OCI-LY7 (cell line): ENCODE results near the gene ZHX3. TPM values are rescaled to one million over a fixed set of nuclear protein-coding genes. Genes with fewer than 3 reads are reported as not detected.

Experiments used
- BruUV-seq: library from RNA; stranded (reverse); fragments of 400-500 nt; replicated peaks from 2 replicates; lab custom pipeline; 2021; lab: Mats Ljungman, UMichigan
- CTCF ChIA-PET: fragments of 300-600 bp; sonication (Branson Sonifier 250); formaldehyde crosslinking; loops from one replicate; lab custom pipeline; 2022; ENCODE audit warnings: antibody characterized with exemption; ENCODE audit not compliant: unreplicated experiment; lab: Charles Lee
- POLR2A ChIA-PET: fragments of 300-600 bp; sonication (Branson Sonifier 250); formaldehyde crosslinking; loops from one replicate; lab custom pipeline; 2022; ENCODE audit warnings: antibody characterized with exemption; lab: Charles Lee
- DNase-seq: peaks from one replicate; pipeline ENCODE4 v3.0.0-alpha.2; 2015; ENCODE audit warnings: low spot score
- H2AFZ ChIP-seq: fragments of 200-600 bp; sonication (generic), shearing (Covaris generic); 2 replicates; pipeline ENCODE4 v1.6.1; 2014; ENCODE audit warnings: mild to moderate bottlenecking, antibody characterized with exemption, low read length, moderate library complexity
- H3K27ac ChIP-seq: fragments of 200-600 bp; sonication (generic); 2 replicates; pipeline ENCODE4 v1.5.1; 2014; ENCODE audit warnings: mixed run types, low read depth, mild to moderate bottlenecking, moderate library complexity, low read length, inconsistent platforms; ENCODE audit not compliant: poor library complexity, severe bottlenecking
- H3K36me3 ChIP-seq: fragments of 200-600 bp; sonication (generic); 2 replicates; pipeline ENCODE4 v1.6.1; 2014; ENCODE audit warnings: mild to moderate bottlenecking, antibody characterized with exemption, low read length, moderate library complexity, mixed read lengths; ENCODE audit not compliant: insufficient read depth
- H3K4me1 ChIP-seq: fragments of 200-600 bp; sonication (generic); 2 replicates; pipeline ENCODE4 v1.5.1; 2014; ENCODE audit warnings: mild to moderate bottlenecking, low read length; ENCODE audit not compliant: insufficient read depth, poor library complexity, severe bottlenecking
- H3K4me2 ChIP-seq: fragments of 200-600 bp; sonication (generic); 2 replicates; pipeline ENCODE4 v1.6.1; 2014; ENCODE audit warnings: mild to moderate bottlenecking, low read length
- H3K4me3 ChIP-seq: fragments of 200-600 bp; sonication (generic); 2 replicates; pipeline ENCODE4 v1.5.1; 2014; ENCODE audit warnings: mild to moderate bottlenecking, low read depth, low read length; ENCODE audit not compliant: poor library complexity, severe bottlenecking
- H3K79me2 ChIP-seq: fragments of 200-600 bp; sonication (generic); 2 replicates; pipeline ENCODE4 v1.6.1; 2016; ENCODE audit warnings: low read depth, mild to moderate bottlenecking, low read length, moderate library complexity, mixed read lengths; ENCODE audit not compliant: insufficient read depth
- H3K9me2 ChIP-seq: fragments of 200-600 bp; sonication (generic); 2 replicates; pipeline ENCODE4 v1.6.1; 2016; ENCODE audit warnings: mild to moderate bottlenecking, low read length, mixed read lengths; ENCODE audit not compliant: insufficient read depth
- H3K9me3 ChIP-seq: fragments of 200-600 bp; sonication (generic); 2 replicates; pipeline ENCODE4 v1.6.1; 2014; ENCODE audit warnings: mild to moderate bottlenecking, mixed run types, low read length, mixed read lengths
- H4K20me1 ChIP-seq: fragments of 200-600 bp; sonication (generic); 2 replicates; pipeline ENCODE4 v1.6.1; 2014; ENCODE audit warnings: mild to moderate bottlenecking, antibody characterized with exemption, low read length, moderate library complexity, mixed read lengths; ENCODE audit not compliant: insufficient read depth
- EZH2phosphoT487 ChIP-seq: fragments of 200-600 bp; sonication (generic); IDR thresholded peaks from 2 replicates; pipeline ENCODE4 v1.6.1; 2018; ENCODE audit warnings: low read depth, borderline replicate concordance, mild to moderate bottlenecking, mixed run types, antibody characterized with exemption, low read length, moderate library complexity, mixed read lengths
- intact Hi-C: fragments of 100-400 bp; cut with micrococcal nuclease; formaldehyde crosslinking; loops from one replicate; pipeline ENCODE4 v1.10.0; 2022; ENCODE audit not compliant: unreplicated experiment
- total RNA-seq, 2 experiments: library from RNA; depleted of rRNA in 1 of 2; stranded (reverse); fragments of >200 nt in 1 of 2; shearing (Covaris generic) in 1 of 2; gene quantifications; 2 replicates each; pipeline ENCODE4 v1.2.3, GENCODE V29; 2014 to 2022
- TF ChIP-seq, protein P1 (sequence below): fragments of 200-600 bp; sonication (generic); conservative IDR thresholded peaks from 2 replicates; pipeline ENCODE4 v1.5.1; 2014; ENCODE audit warnings: mild to moderate bottlenecking, antibody characterized with exemption, low read length, moderate library complexity, mixed read lengths

ZHX3 gene
- total RNA-seq, 2 experiments from 2014 or later: 5.8 to 16.9 TPM

DNA sequence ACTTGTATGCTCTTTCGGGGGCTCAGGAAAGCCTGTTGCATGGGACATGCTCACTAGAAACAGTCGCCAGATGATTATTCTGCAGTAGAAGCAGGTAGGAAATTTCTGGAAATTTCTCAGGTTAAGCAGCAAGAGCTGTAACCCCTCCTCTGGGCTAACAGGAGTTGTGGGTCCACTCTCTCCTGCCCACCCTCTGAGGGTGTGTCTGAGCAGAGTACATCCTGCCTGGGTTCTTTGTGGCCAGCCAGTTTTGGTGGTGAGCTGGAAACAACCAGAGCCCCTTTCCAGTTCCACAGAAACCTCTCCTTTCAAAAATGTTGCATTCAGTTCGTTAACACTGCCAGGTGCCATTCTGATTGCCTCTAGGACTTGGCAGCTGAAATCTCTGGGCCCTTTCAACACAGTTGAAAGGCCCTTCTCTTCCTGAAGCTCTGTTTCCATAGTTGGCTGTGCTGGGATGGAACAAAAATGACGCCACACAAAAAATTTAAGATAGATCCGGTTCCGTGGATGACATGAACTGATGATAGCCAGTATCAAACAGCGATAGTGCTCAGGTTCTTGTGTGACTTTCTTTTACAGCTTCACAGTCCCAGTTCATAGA is 141.7 kb downstream of the ZHX3 start:
- Histone ChIP-seq H4K20me1 (no peaks in the 10 kb centered on the region), H3K4me1 (no peaks in the 10 kb centered on the region), H3K9me2 (no peaks in the 10 kb centered on the region), H3K27ac (no peak overlapping the region), H3K9me3 (no peaks in the 10 kb centered on the region), H3K4me2 (no peak overlapping the region), H3K36me3 (peaks cover 67% of the 10 kb centered on the region), H3K79me2 (no peaks in the 10 kb centered on the region), H2AFZ (no peak overlapping the region), H3K4me3 (no peak overlapping the region)
- intact Hi-C loops: no loop called here
- no TSS peak for BruUV-seq
- no peak for TF ChIP-seq EZH2phosphoT487
- TF ChIP-seq, protein P1, sequence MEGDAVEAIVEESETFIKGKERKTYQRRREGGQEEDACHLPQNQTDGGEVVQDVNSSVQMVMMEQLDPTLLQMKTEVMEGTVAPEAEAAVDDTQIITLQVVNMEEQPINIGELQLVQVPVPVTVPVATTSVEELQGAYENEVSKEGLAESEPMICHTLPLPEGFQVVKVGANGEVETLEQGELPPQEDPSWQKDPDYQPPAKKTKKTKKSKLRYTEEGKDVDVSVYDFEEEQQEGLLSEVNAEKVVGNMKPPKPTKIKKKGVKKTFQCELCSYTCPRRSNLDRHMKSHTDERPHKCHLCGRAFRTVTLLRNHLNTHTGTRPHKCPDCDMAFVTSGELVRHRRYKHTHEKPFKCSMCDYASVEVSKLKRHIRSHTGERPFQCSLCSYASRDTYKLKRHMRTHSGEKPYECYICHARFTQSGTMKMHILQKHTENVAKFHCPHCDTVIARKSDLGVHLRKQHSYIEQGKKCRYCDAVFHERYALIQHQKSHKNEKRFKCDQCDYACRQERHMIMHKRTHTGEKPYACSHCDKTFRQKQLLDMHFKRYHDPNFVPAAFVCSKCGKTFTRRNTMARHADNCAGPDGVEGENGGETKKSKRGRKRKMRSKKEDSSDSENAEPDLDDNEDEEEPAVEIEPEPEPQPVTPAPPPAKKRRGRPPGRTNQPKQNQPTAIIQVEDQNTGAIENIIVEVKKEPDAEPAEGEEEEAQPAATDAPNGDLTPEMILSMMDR: no peak
- ChIA-PET CTCF (interaction anchor here (0.6 kb wide), 1 partner anchor 177 kb away, joined by 3 read pairs; no protein-coding TSS in a partner anchor), POLR2A (interaction anchor here (0.7 kb wide), 1 partner anchor 146 kb away, joined by 3 read pairs; no protein-coding TSS in a partner anchor)
- DNase-seq: no peak

DNA sequence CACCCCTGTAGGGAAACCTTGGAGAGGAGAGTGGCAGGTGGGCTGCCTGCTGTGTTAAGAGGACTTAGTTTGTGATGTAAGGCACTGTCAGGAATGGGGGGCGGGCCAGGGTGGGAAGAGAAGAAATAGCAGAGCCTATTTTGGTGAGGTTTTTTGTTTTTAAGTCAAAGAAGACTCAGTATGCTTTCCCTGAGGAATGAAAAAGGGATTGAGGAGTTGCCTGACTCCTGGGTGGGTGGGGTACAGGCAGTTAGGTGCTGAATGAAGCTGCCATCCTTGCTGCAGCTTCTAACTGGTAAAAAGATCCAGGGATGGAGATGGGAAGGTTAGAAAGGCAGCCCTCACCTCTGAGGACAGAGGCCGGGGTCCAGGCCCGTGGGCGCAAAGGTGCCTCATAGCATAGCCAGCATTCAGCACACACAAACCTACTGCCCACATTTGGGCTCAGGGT is 142.3 kb downstream of the ZHX3 start:
- ChIA-PET CTCF (interaction anchor here (0.6 kb wide), 1 partner anchor 67 kb away, joined by 3 read pairs; no protein-coding TSS in a partner anchor), POLR2A (no interaction called here)
- H4K20me1 ChIP-seq: no peaks in the 10 kb centered on the region
- TF ChIP-seq, protein P1: no peak
- no peak for TF ChIP-seq EZH2phosphoT487
- no peak for DNase-seq
- H3K9me2 ChIP-seq: no peaks in the 10 kb centered on the region
- peaks cover 73% of the 10 kb centered on the region for H3K36me3 ChIP-seq
- H3K27ac ChIP-seq: no peak overlapping the region
- H2AFZ ChIP-seq: no peak overlapping the region
- no TSS peak for BruUV-seq
- H3K4me2 ChIP-seq: no peak overlapping the region
- intact Hi-C loops: no loop called here
- H3K9me3 ChIP-seq: no peaks in the 10 kb centered on the region
- H3K79me2 ChIP-seq: no peaks in the 10 kb centered on the region
- no peak overlapping the region for H3K4me3 ChIP-seq
- no peaks in the 10 kb centered on the region for H3K4me1 ChIP-seq

DNA sequence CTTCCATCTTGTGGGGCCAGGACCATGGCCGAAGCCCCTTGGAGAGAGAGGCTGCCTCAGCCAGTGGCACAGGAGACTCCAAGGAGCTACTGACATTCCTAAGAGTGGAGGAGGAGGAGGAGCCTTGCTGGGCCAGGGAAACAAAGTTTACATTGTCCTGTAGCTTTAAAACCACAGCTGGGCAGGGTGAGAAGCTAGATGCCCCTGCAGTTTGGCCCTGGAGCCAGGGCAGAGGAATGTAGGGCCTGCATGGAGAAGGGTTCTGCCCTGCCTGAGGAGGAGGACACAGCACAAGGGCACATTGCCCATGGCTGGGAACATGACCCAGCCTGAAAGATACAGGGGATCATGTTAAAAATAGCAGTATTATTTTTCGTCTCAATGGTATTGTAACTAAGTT is 142.7 kb downstream of the ZHX3 start:
- no peak for DNase-seq
- no peaks in the 10 kb centered on the region for H3K4me1 ChIP-seq
- peaks cover 77% of the 10 kb centered on the region for H3K36me3 ChIP-seq
- intact Hi-C loops: no loop called here
- TF ChIP-seq, protein P1: no peak
- TF ChIP-seq EZH2phosphoT487: no peak
- no peak overlapping the region for H3K27ac ChIP-seq
- H3K4me3 ChIP-seq: no peak overlapping the region
- TSS peak; percentile 57 for BruUV-seq
- no peak overlapping the region for H2AFZ ChIP-seq
- no peaks in the 10 kb centered on the region for H3K9me2 ChIP-seq
- H3K4me2 ChIP-seq: no peak overlapping the region
- ChIA-PET CTCF (interaction anchor here (0.6 kb wide), 1 partner anchor 67 kb away, joined by 3 read pairs; no protein-coding TSS in a partner anchor), POLR2A (no interaction called here)
- H4K20me1 ChIP-seq: no peaks in the 10 kb centered on the region
- no peaks in the 10 kb centered on the region for H3K79me2 ChIP-seq
- no peaks in the 10 kb centered on the region for H3K9me3 ChIP-seq
